HG03558 (cell line): ENCODE measurements around the gene MBTD1.
"Not testable (repeated sequence)": the region's sequence is repeated elsewhere in the genome, so short reads cannot be mapped to it uniquely, and the experiment has no call there.

Experiments
- ATAC-seq: cut with Tn5 transposase; IDR thresholded peaks from one replicate; pipeline ENCODE4 v1.9.1; 2021; ENCODE audit warnings: moderate number of reproducible peaks; ENCODE audit not compliant: unreplicated experiment; ENCODE audit errors: extremely low read depth

MBTD1 gene

GRCh38 chr17:51259564-51260236, at the start of gene MBTD1:
Gene MBTD1 (minus strand): TSS chr17:51260049. CDS start chr17:51225161, 34,888 bp downstream.
- peak; percentile 54 for ATAC-seq

DNA sequence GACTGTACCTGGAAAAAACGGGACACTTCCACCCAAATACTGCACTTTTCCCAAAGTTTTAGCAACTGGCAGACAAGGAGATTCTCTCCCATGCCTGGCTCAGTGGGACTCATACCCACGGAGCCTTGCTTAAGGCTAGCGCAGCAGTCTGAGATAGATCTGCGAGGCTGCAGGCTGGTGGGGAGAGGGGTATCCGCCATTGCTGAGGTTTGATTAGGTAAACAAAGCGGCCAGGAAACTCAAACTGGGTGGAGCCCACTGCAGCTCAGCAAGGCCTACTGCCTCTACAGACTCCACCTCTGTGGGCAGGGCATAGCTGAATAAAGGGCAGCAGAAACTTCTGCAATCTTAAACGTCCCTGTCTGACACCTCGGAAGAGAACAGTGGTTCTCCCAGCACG, 45.3 kb upstream of the MBTD1 start:
- ATAC-seq: no peak

GRCh38 chr17:51299859-51300258, 40.0 kb upstream of the MBTD1 start:
- no peak for ATAC-seq

DNA sequence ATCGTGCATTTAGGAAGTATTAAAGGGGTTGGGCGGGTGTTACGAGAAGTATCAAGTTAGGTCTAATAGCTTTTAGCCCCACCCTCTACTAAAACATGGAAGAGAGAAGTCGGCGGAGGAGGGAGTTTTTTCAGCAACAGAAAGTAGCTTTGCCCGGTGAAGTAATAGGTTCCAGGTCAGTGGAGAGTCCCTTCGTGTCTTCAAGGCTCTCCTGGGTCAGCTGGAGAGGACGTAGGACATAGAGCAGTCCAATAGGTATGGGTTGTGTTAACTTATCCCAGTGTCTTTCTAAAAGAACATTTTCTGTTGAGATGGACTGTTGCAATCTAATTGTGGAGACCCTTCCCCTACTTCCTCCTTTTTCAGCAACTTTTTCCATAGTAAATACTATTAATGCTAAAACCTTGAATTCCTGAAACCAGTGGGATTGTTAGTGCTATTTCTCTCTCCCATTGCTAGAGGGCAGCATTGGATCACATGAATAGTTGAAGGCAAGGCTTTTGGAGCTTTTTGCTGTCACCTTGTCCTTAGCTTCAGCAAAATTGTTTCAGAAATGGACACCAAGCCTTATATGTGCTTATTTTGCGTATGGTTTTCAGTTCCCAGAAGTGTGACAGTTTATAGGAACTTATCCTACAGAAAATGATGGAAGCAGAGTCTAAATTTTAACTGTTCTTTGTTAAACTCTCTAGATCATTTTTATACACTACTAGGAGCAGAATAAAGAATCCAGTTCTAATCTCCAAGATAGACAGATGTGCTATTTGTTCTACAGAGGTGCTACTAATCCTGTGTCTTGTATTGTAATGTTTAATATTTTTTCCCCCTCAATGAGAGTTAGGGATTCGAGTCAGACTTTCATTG, 38.9 kb upstream of the MBTD1 start:
- no peak for ATAC-seq

DNA sequence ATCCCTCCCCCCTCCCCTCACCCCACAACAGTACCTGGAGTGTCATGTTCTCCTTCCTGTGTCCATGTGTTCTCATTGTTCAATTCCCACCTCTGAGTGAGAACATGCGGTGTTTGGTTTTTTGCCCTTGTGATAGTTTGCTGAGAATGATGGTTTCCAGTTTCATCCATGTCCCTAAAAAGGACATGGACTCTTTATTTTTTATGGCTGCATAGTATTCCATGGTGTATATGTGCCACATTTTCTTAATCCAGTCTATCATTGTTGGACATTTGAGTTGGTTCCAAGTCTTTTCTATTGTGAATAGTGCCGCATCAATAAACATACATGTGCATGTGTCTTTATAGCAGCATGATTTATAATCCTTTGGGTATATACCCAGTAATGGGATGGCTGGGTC, 34.5 kb upstream of the MBTD1 start:
- ATAC-seq: not testable (repeated sequence)

DNA sequence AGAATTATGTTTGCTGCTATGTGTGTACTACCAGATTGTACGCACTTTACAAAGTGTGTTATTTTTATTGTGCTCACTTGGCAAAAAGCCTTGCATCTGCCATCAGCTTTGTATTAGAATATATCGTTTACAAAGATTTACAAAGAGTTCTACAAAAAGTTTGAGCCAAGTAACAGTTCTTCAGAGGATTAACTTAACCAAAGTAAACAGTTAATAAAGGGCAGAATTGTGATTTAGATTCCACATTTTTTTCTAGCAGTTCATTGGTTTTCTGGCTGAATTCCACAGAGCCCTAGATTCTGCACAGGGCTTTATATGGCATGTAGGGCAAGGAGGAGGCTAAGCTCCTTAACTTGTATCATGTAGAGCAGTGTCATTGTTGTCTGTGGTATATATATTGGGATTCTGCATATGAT, 29.9 kb upstream of the MBTD1 start:
- no peak for ATAC-seq

DNA sequence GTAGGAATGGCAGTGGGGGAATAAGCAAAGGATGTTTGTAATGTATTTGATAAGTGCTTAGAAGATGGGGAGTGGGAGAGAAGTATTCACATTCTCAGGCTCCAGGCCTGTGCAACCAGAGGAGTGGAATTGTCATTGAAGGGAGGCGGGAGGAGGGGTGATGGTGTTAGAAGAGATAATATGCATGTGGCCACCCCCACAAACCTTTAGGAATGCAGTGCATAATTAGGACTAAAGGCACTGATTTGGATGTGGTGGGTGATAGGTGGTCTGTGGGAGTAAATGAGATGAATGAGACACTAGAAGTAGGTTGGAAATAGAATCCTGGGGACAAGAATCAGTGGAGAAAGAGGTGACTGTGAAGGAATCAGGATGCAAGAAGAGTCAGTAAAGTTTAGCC, 27.6 kb upstream of the MBTD1 start:
- no peak for ATAC-seq

DNA sequence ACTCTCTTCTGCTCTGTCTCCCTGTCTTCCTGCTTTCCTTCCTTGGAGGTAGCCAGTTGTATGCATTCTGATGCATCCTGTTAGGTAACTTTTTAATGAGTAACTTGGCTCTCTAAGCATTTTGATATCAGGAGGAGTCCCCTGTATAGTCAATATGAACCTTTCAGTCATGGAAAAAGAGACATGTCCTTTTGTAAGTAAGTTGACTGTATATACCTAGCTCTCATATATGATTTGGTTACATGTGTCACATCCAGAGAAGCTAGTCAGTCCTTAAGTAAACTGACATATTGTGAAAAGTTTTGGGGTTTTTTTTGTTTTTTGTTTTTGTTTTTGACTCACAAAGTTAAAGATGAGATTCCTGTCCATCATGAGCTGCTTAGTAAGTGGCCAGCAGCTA, 19.3 kb upstream of the MBTD1 start:
- no peak for ATAC-seq

GRCh38 chr17:51275381-51275780, 15.5 kb upstream of the MBTD1 start:
- no peak for ATAC-seq

- no peak for ATAC-seq
These were observed 13.0 kb upstream of the MBTD1 start for GRCh38 chr17:51272812-51273211.

DNA sequence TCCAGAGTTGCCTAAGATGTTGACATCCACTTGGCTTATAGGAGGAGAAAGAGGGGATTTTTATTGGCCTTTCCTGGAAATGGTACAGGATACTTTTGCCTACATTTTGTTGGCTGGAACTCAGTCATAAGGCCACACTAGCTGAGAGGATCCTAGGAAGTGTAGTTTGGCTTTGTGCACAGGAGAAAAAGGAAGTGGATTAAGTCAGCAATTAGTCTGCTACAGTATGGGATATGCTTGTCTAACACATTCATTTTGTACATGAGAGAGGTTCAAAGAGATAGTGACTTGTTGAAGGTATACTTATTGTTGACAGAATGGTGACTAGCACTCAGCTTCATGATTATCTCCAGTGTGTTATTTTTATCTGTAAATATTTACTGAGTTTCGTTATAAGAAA, 10.8 kb upstream of the MBTD1 start:
- no peak for ATAC-seq

DNA sequence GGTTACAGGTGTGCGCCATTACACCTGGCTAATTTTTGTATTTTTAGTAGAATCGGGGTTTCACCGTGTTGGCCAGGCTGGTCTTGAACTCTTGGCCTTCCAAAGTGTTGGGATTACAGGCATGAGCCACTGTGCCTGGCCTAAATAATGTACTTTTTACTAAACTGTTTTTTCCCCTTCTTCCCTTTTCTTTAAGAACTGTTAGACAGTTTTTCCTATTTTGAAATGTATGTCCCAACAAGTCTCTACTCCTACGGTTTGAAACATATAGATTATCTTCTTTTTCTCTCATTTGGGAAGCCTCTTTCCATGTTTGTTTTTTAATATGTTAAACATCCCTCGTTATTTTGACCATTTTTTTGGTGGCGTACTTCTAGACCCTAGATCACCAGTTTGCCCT, 10.1 kb upstream of the MBTD1 start:
- no peak for ATAC-seq

GRCh38 chr17:51264466-51264865, 4.6 kb upstream of the MBTD1 start:
- ATAC-seq: not testable (repeated sequence)

DNA sequence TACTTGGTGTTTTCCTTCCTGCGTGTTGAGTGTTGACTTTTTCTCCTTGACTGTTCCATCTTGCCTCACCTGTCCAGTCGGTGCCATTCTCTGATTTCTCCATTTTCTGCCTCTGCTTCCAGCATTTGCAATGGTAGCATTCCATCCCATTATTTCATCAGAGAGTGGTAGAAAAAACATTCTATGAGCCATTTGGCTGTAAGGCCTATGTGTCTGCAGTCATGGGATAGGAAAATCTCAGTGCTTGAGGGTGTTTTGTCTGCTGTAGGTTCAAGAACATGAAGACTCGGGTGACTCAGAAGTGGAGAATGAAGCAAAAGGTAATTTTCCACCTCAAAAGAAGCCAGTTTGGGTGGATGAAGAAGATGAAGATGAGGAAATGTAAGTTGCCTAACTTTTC, 3.2 kb upstream of the MBTD1 start:
- no peak for ATAC-seq

- ATAC-seq: no peak
These were observed 1.4 kb upstream of the MBTD1 start for GRCh38 chr17:51261024-51261963.

DNA sequence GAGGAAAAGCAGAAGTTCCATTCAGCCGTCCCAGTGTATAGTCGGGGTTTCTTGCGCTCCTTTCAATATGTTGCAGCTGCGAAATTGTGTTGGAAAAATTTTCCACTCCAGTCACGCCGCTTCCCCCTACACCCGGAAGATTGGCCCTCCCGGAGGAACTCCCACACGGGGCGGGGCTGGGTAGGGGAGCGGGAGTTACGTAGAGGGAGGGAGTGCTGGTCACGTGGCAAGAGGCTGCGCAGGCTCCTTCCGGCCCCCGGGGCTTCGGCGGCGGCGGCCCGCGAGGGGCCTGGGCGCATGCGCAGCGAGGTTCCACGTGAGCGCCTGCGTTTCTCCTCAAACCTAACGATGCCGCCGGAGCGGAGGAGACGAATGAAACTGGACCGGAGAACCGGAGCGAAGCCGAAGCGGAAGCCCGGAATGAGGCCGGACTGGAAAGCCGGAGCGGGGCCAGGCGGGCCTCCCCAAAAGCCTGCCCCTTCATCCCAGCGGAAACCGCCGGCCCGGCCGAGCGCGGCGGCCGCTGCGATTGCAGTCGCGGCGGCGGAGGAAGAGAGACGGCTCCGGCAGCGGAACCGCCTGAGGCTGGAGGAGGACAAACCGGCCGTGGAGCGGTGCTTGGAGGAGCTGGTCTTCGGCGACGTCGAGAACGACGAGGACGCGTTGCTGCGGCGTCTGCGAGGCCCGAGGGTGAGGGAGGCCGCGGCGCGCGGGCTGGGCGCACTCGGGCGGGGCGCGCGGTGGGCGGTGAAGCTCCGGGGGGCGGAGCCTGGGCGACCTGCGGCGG, 581 bp upstream of the MBTD1 start, which contains the start of gene UTP18:
Gene UTP18, plus strand, starts transcription at position 310 of the 787 bp plus-strand sequence. Its CDS starts 39 bp downstream, at position 349.
- peak; percentile 36 for ATAC-seq

GRCh38 chr17:51258756-51259563, 889 bp downstream of the MBTD1 start:
- ATAC-seq: no peak

DNA sequence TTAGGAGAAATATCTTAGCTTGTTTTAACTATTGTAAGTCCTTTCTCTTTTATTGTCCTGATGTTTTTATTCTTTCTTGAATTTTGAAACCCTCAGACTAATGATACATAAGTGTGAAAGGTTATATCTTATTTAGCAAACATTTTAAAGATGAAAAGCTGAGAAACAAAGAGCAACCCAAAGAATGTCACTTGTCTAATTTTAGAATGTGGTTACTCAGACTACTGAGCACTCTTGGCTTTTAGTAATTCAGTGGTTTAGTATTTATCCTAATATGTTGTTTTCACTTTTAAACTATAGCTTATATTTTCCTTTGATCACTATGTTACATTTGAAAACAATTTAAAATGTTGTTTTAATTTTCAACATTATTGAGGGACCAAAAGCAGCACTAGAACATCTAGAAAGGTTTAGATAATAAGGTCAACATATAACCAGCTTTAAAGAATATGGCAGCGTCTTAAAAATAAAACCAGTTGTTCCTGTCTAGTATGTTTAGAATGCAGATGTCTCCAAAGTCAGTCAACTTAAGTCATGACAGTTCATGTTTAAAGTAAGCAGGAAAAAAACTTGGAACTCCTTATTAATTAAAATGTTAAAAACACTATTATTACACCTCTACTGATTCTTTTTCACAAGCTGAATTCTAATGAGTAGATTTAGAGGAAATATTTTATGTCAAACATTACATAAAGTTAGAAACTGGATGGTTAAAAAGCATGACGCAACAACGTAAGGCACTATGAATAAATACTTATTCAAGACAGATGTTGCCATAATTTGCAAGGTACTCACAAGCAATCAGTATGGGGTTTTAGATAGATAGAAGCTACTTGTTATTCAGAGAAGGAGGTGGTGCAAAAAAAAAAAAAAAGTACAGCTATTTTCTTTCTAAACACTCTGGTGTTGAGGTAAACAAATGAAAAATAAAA, 2.4 kb downstream of the MBTD1 start:
- no peak for ATAC-seq
